IMR-90 (cell line): ENCODE measurements around the gene ENTPD1. TPM values are rescaled to one million over a fixed set of nuclear protein-coding genes. Genes with fewer than 3 reads are reported as not detected.

Experiments used
- ATAC-seq: fragments of 200-7000 bp; cut with Tn5 transposase; 2 replicates; pipeline ENCODE4 v1.9.1; 2020; ENCODE audit warnings: low read depth, mild to moderate bottlenecking, moderate library complexity
- BruUV-seq: library from RNA; stranded (reverse); fragments of 400-500 nt; replicated peaks from 2 replicates; lab custom pipeline; 2021; lab: Mats Ljungman, UMichigan
- CTCF ChIA-PET: fragments of 300-600 bp; formaldehyde crosslinking; extraction: SDS; loops from one replicate; lab custom pipeline; 2021; ENCODE audit warnings: antibody characterized with exemption; lab: Yijun Ruan, JAX
- POLR2A ChIA-PET: fragments of 300-600 bp; sonication (Branson Sonifier 250); formaldehyde crosslinking; loops from one replicate; lab custom pipeline; 2022; ENCODE audit warnings: antibody characterized with exemption; ENCODE audit not compliant: unreplicated experiment; lab: Charles Lee
- DNase-seq: peaks from one replicate; pipeline ENCODE4 v3.0.0; 2013
- H2AFZ ChIP-seq: replicated peaks from 2 replicates; pipeline ENCODE3; 2013; ENCODE audit warnings: low read length, mild to moderate bottlenecking; ENCODE audit not compliant: poor library complexity
- H2AK5ac ChIP-seq: 2 replicates; pipeline ENCODE4 v1.6.1; 2013; ENCODE audit warnings: low read depth, low read length, inconsistent platforms
- H2AK9ac ChIP-seq: replicated peaks from 2 replicates; pipeline ENCODE3; 2013; ENCODE audit warnings: mild to moderate bottlenecking, low read depth, low read length, moderate library complexity; ENCODE audit not compliant: poor library complexity
- H2BK120ac ChIP-seq: 2 replicates; pipeline ENCODE4 v1.6.1; 2013; ENCODE audit warnings: low read depth, low read length, inconsistent platforms
- H2BK15ac ChIP-seq: 3 replicates; pipeline ENCODE4 v1.6.1; 2013; ENCODE audit warnings: low read depth, low read length, inconsistent platforms
- H2BK20ac ChIP-seq: 2 replicates; pipeline ENCODE4 v1.6.1; 2013; ENCODE audit warnings: low read depth, mild to moderate bottlenecking, inconsistent platforms, low read length, moderate library complexity
- H2BK5ac ChIP-seq: 2 replicates; pipeline ENCODE4 v1.6.1; 2013; ENCODE audit warnings: mild to moderate bottlenecking, low read depth, low read length, inconsistent platforms; ENCODE audit not compliant: poor library complexity, severe bottlenecking
- H3K14ac ChIP-seq: replicated peaks from 2 replicates; pipeline ENCODE4 v1.6.1; 2013; ENCODE audit warnings: low read depth, low read length, inconsistent platforms
- H3K18ac ChIP-seq: 2 replicates; pipeline ENCODE4 v1.6.1; 2013; ENCODE audit warnings: low read depth, low read length, control low read depth
- H3K23ac ChIP-seq: 2 replicates; pipeline ENCODE4 v1.6.1; 2013; ENCODE audit warnings: low read depth, low read length, inconsistent platforms
- H3K27ac ChIP-seq: 2 replicates; pipeline ENCODE4 v1.5.1; 2013; ENCODE audit warnings: mild to moderate bottlenecking, control low read depth, low read length; ENCODE audit not compliant: insufficient read depth
- H3K27me3 ChIP-seq: 2 replicates; pipeline ENCODE4 v1.6.1; 2013; ENCODE audit warnings: low read length; ENCODE audit not compliant: control insufficient read depth, insufficient read depth
- H3K36me3 ChIP-seq: 2 replicates; pipeline ENCODE4 v1.6.1; 2013; ENCODE audit warnings: low read length, mixed read lengths; ENCODE audit not compliant: control insufficient read depth, insufficient read depth
- H3K4ac ChIP-seq: 2 replicates; pipeline ENCODE4 v1.6.1; 2013; ENCODE audit warnings: low read depth, low read length, inconsistent platforms
- H3K4me1 ChIP-seq: 2 replicates; pipeline ENCODE4 v1.6.1; 2013; ENCODE audit warnings: low read length, mixed read lengths; ENCODE audit not compliant: control insufficient read depth, insufficient read depth
- H3K4me2 ChIP-seq: 2 replicates; pipeline ENCODE4 v1.6.1; 2013; ENCODE audit warnings: low read depth, mild to moderate bottlenecking, control low read depth, low read length, moderate library complexity
- H3K4me3 ChIP-seq: 2 replicates; pipeline ENCODE4 v1.5.1; 2013; ENCODE audit warnings: low read depth, mild to moderate bottlenecking, control low read depth, low read length, moderate library complexity; ENCODE audit not compliant: insufficient read depth
- H3K56ac ChIP-seq: 2 replicates; pipeline ENCODE4 v1.6.1; 2013; ENCODE audit warnings: low read length, inconsistent platforms; ENCODE audit not compliant: insufficient read depth; ENCODE audit errors: extremely low read depth
- H3K79me1 ChIP-seq, 2 experiments: 2 replicates each; pipeline ENCODE4 v1.6.1; 2013; ENCODE audit warnings: low read length in 2 of 2, inconsistent platforms in 1 of 2, low read depth in 1 of 2
- H3K9ac ChIP-seq: 2 replicates; pipeline ENCODE4 v1.6.1; 2013; ENCODE audit warnings: low read depth, low read length, control low read depth
- H3K9me1 ChIP-seq: 2 replicates; pipeline ENCODE4 v1.6.1; 2013; ENCODE audit warnings: low read length, inconsistent platforms; ENCODE audit not compliant: insufficient read depth
- H3K9me3 ChIP-seq: 2 replicates; pipeline ENCODE4 v1.6.1; 2013; ENCODE audit warnings: low read length; ENCODE audit not compliant: control insufficient read depth, insufficient read depth
- H4K20me1 ChIP-seq: 2 replicates; pipeline ENCODE4 v1.6.1; 2013; ENCODE audit warnings: low read length, inconsistent platforms; ENCODE audit not compliant: insufficient read depth
- H4K5ac ChIP-seq: 2 replicates; pipeline ENCODE4 v1.6.1; 2013; ENCODE audit warnings: mild to moderate bottlenecking, low read depth, low read length, control low read depth
- H4K8ac ChIP-seq, 2 experiments: 2 replicates each; pipeline ENCODE4 v1.6.1; 2013; ENCODE audit warnings: low read depth in 2 of 2, low read length in 2 of 2, control low read depth in 1 of 2, inconsistent platforms in 1 of 2
- H4K91ac ChIP-seq: 2 replicates; pipeline ENCODE4 v1.6.1; 2013; ENCODE audit warnings: low read depth, low read length, inconsistent platforms; ENCODE audit not compliant: insufficient read depth
- FOS ChIP-seq: fragments of 150-350 bp; IDR thresholded peaks from 2 replicates; pipeline ENCODE4 v1.6.1; 2016; ENCODE audit warnings: low read depth, low read length
- MAFK ChIP-seq: IDR thresholded peaks from 2 replicates; pipeline ENCODE4 v1.6.1; 2012; ENCODE audit warnings: low read depth, low read length, improper control_type of control experiment
- NFE2L2 ChIP-seq: fragments of 150-350 bp; IDR thresholded peaks from 2 replicates; pipeline ENCODE4 v1.6.1; 2016; ENCODE audit warnings: low read depth, mild to moderate bottlenecking, low read length
- POLR2A ChIP-seq: IDR thresholded peaks from 2 replicates; pipeline ENCODE4 v1.6.1; 2012; ENCODE audit warnings: mild to moderate bottlenecking, low read depth, low read length
- RAD21 ChIP-seq: IDR thresholded peaks from 2 replicates; pipeline ENCODE4 v1.6.1; 2012; ENCODE audit warnings: low read length, improper control_type of control experiment
- SMC3 ChIP-seq: fragments of 150-350 bp; IDR thresholded peaks from 2 replicates; pipeline ENCODE4 v1.6.1; 2016; ENCODE audit warnings: low read depth, mild to moderate bottlenecking, antibody characterized with exemption, low read length, moderate library complexity
- WGBS, 2 experiments: methylation state at CpG; one replicate each; pipeline versions ENCODE4 v1.1.5 to v1.1.7; 2013; ENCODE audit warnings: missing lambda C conversion rate in 2 of 2; ENCODE audit not compliant: insufficient read length in 1 of 2; ENCODE audit errors: extremely low coverage in 2 of 2; 5-methylcytosine and 5-hydroxymethylcytosine counted together
- dilution Hi-C: fragments of 300-500 bp; cut with HindIII; formaldehyde crosslinking; loops from one replicate; pipeline ENCODE4 v1.14.3; 2018; ENCODE audit warnings: low sequenced_read_pairs; ENCODE audit not compliant: unreplicated experiment
- in situ Hi-C: fragments of 300-500 bp; cut with MboI; formaldehyde crosslinking; loops from 3 replicates; pipeline ENCODE4 v1.14.3; 2019; ENCODE audit warnings: low sequenced_read_pairs, inconsistent platforms, mixed read lengths
- intact Hi-C: fragments of 100-400 bp; cut with micrococcal nuclease; formaldehyde crosslinking; loops from 2 replicates; pipeline ENCODE4 v1.10.0; 2022
- polyA plus RNA-seq, 3 experiments: library from polyadenylated mRNA; depleted of rRNA; stranded (reverse); fragments of >200 nt; gene quantifications; 2 replicates each; pipeline ENCODE4 v1.2.3, GENCODE V29; 2012; ENCODE audit warnings: low replicate concordance in 1 of 3
- total RNA-seq: library from RNA; depleted of rRNA; stranded (reverse); fragments of >200 nt; gene quantifications from 2 replicates; pipeline ENCODE4 v1.2.3, GENCODE V29; 2012
- TF ChIP-seq, protein P1 (sequence below): conservative IDR thresholded peaks from 2 replicates; pipeline ENCODE4 v1.5.1; 2012; ENCODE audit warnings: mild to moderate bottlenecking, low read depth, low read length, improper control_type of control experiment

ENTPD1 gene
- total and polyA plus RNA-seq, 2 of the 4 experiments (the other 2 are of a cell fraction): under 0.01 TPM; not detected in 1

DNA sequence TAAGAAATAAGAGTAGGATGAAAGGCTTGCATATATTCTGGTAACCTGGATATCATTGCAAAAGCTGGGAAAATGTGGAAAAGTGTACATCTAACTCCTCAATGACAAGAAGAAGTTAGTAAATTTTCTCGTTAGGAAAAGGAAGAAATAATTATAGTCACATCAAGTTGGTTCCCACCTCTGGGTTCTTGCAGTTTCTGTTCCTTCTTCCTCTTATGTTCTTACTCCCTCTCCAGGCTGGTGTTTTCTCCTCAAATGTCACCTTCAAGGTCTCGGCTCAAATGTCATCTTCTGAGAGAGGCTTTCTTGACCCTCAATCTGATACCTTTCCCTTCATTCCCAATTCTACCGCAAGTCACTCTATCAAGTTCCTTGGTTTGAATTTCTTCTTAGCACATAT is 64.4 kb downstream of the ENTPD1 start:
- Histone ChIP-seq H2BK20ac (peak overlapping the region; percentile 77), H3K23ac (0 out of 2 replicates have a peak overlapping the region, but pooled peaks have one; percentile 49), H3K27me3 (no peaks in the 10 kb centered on the region), H4K91ac (no peak overlapping the region), H3K9me3 (peaks cover 2% of the 10 kb centered on the region; the same call in 1 of the 2 replicates), H3K27ac (no peak overlapping the region), H2BK5ac (no peak overlapping the region), H3K18ac (no peak overlapping the region), H3K79me1 (no peaks in the 10 kb centered on the region), H3K4ac (0 out of 2 replicates have a peak overlapping the region, but pooled peaks have one; percentile 29), H3K14ac (no peak overlapping the region), H3K4me2 (no peak overlapping the region), H2AK9ac (no peak overlapping the region), H2AK5ac (no peak overlapping the region; the same call in 1 of the 2 replicates), H3K36me3 (no peaks in the 10 kb centered on the region), H3K4me1 (peaks cover 8% of the 10 kb centered on the region), H4K20me1 (no peaks in the 10 kb centered on the region), H3K9me1 (no peaks in the 10 kb centered on the region; the same call in 1 of the 2 replicates), H3K4me3 (no peak overlapping the region), H2BK120ac (no peak overlapping the region), H2BK15ac (no peak overlapping the region), H2AFZ (no peak overlapping the region), H4K5ac (no peak overlapping the region), H3K56ac (no peak overlapping the region), H3K9ac (no peak overlapping the region), H4K8ac (no peak overlapping the region)
- TF ChIP-seq SMC3: no peak
- TF ChIP-seq NFE2L2: no peak
- no peak for TF ChIP-seq FOS
- no peak for TF ChIP-seq MAFK
- TF ChIP-seq, protein P1, sequence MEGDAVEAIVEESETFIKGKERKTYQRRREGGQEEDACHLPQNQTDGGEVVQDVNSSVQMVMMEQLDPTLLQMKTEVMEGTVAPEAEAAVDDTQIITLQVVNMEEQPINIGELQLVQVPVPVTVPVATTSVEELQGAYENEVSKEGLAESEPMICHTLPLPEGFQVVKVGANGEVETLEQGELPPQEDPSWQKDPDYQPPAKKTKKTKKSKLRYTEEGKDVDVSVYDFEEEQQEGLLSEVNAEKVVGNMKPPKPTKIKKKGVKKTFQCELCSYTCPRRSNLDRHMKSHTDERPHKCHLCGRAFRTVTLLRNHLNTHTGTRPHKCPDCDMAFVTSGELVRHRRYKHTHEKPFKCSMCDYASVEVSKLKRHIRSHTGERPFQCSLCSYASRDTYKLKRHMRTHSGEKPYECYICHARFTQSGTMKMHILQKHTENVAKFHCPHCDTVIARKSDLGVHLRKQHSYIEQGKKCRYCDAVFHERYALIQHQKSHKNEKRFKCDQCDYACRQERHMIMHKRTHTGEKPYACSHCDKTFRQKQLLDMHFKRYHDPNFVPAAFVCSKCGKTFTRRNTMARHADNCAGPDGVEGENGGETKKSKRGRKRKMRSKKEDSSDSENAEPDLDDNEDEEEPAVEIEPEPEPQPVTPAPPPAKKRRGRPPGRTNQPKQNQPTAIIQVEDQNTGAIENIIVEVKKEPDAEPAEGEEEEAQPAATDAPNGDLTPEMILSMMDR: no peak
- no peak for TF ChIP-seq POLR2A
- TF ChIP-seq RAD21: no peak
- ChIA-PET CTCF (interaction anchor here (3.7 kb wide), 1 partner anchor 126 kb away, joined by 18 read pairs; the partner anchor contains the start of gene TCTN3), POLR2A (no interaction called here)
- intact Hi-C loops (no loop called here), dilution Hi-C loops (no loop called here), in situ Hi-C loops (no loop called here)
- no TSS peak for BruUV-seq
- ATAC-seq: no peak
- no CpG with 5 or more reads among the region's 3 CpGs for WGBS, 2 experiments
- DNase-seq: no peak
